Colonic mucosa (tissue), 4 donors: Measurements from ENCODE around the gene ZNF784. TPM values are rescaled to one million over a fixed set of nuclear protein-coding genes. Genes with fewer than 3 reads are reported as not detected.

Experiments
- DNase-seq: peaks from one replicate; pipeline ENCODE4 v3.0.0-alpha.2; 2020
- H3K27ac ChIP-seq: fragments of 200-600 bp; one replicate; pipeline ENCODE4 v1.8.0; 2021
- H3K27me3 ChIP-seq: fragments of 200-600 bp; one replicate; pipeline ENCODE4 v1.8.0; 2021
- H3K36me3 ChIP-seq: fragments of 200-600 bp; one replicate; pipeline ENCODE4 v1.8.0; 2021
- H3K4me1 ChIP-seq: fragments of 200-600 bp; one replicate; pipeline ENCODE4 v1.8.0; 2021; ENCODE audit warnings: mild to moderate bottlenecking
- H3K4me3 ChIP-seq: fragments of 200-600 bp; one replicate; pipeline ENCODE4 v1.8.0; 2021
- H3K9ac ChIP-seq, 2 donors: one replicate each; pipeline ENCODE4 v1.7.0; 2013; ENCODE audit warnings: control low read depth in 2 of 2, low read depth in 2 of 2, low read length in 2 of 2
- H3K9me3 ChIP-seq: fragments of 200-600 bp; one replicate; pipeline ENCODE4 v1.8.0; 2021
- CTCF ChIP-seq: fragments of 200-600 bp; IDR thresholded peaks from one replicate; pipeline ENCODE4 v1.8.0; 2022; ENCODE audit warnings: antibody characterized with exemption, mild to moderate bottlenecking
- intact Hi-C: fragments of 100-400 bp; cut with DNase I; formaldehyde crosslinking; loops from one replicate; pipeline ENCODE4 v1.14.1; 2022
- total RNA-seq, 2 donors: library from RNA; stranded (reverse); fragmentation: NEBNext Ultra II Directional in 1 of 2; extraction: Animal tissue kit (Norgen Biotek cat#: 25700) in 1 of 2; gene quantifications; one replicate each; pipeline ENCODE4 v1.2.1, GENCODE V29; 2021
- donor health status: healthy.
- donor health status: DM: no; HTN: no; CAD: no.
- donor health status: DM: no; HTN: no; CAD: no.

Gene ZNF784
- total RNA-seq, 2 donors from 2014 or later = 9.9 to 10.2 TPM

GRCh38 chr19:55611983-55612645 is 12.3 kb downstream of the ZNF784 start:
- no peak overlapping the region for H3K27ac ChIP-seq
- H3K9me3 ChIP-seq = no peaks in the 10 kb centered on the region
- intact Hi-C loops = no loop called here
- no peak overlapping the region for H3K4me3 ChIP-seq
- no peak for DNase-seq
- no peaks in the 10 kb centered on the region for H3K4me1 ChIP-seq
- H3K9ac ChIP-seq = no peak overlapping the region
- H3K36me3 ChIP-seq = no peaks in the 10 kb centered on the region
- no peaks in the 10 kb centered on the region for H3K27me3 ChIP-seq
- TF ChIP-seq CTCF = no peak

GRCh38 chr19:55611300-55611982 is 12.9 kb downstream of the ZNF784 start:
- no peak overlapping the region for H3K9ac ChIP-seq

GRCh38 chr19:55609326-55609725 is 15.0 kb downstream of the ZNF784 start:
- Histone ChIP-seq H3K27ac (no peak overlapping the region), H3K36me3 (no peaks in the 10 kb centered on the region), H3K27me3 (no peaks in the 10 kb centered on the region), H3K4me1 (peaks cover 7% of the 10 kb centered on the region), H3K9ac (no peak overlapping the region), H3K4me3 (no peak overlapping the region), H3K9me3 (no peaks in the 10 kb centered on the region)
- no peak for TF ChIP-seq CTCF
- DNase-seq = no peak
- intact Hi-C loops = loop anchor here (5.0 kb wide), 1 partner anchor 92 kb away; no protein-coding TSS in a partner anchor

More at GRCh38 chr19:55611300-55611982, 12.9 kb downstream of the ZNF784 start:
- H3K27ac ChIP-seq = no peak overlapping the region
- peaks cover 5% of the 10 kb centered on the region for H3K4me1 ChIP-seq
- H3K4me3 ChIP-seq = no peak overlapping the region
- H3K36me3 ChIP-seq = no peaks in the 10 kb centered on the region
- no peak for DNase-seq
- H3K9me3 ChIP-seq = no peaks in the 10 kb centered on the region
- no peaks in the 10 kb centered on the region for H3K27me3 ChIP-seq
- intact Hi-C loops = no loop called here
- no peak for TF ChIP-seq CTCF

- TF ChIP-seq CTCF = no peak
- Histone ChIP-seq H3K27me3 (no peaks in the 10 kb centered on the region), H3K4me3 (peak overlapping the region; percentile 76), H3K36me3 (no peaks in the 10 kb centered on the region), H3K4me1 (peaks cover 7% of the 10 kb centered on the region), H3K27ac (no peak overlapping the region), H3K9me3 (no peaks in the 10 kb centered on the region), H3K9ac (peak overlapping the region in 1 of 2 donors; percentile 95)
- intact Hi-C loops = loop anchor here (5.0 kb wide), 1 partner anchor 90 kb away; no protein-coding TSS in a partner anchor
- no peak for DNase-seq
These were observed 17.5 kb downstream of the ZNF784 start for GRCh38 chr19:55606817-55607216.

- Histone ChIP-seq H3K9ac (peak overlapping the region; percentile 95), H3K27ac (peak overlapping the region; percentile 96), H3K4me1 (peaks cover 7% of the 10 kb centered on the region), H3K4me3 (peak overlapping the region; percentile 76), H3K9me3 (no peaks in the 10 kb centered on the region), H3K36me3 (no peaks in the 10 kb centered on the region), H3K27me3 (no peaks in the 10 kb centered on the region)
- DNase-seq = no peak
- intact Hi-C loops = loop anchor here (5.0 kb wide), 1 partner anchor 89 kb away; no protein-coding TSS in a partner anchor
- no peak for TF ChIP-seq CTCF
These were observed 17.9 kb downstream of the ZNF784 start for GRCh38 chr19:55606471-55606787.
